HCT116 (cell line): ENCODE data around the gene HAVCR2. TPM values are rescaled to one million over a fixed set of nuclear protein-coding genes. Genes with fewer than 3 reads are reported as not detected.

ENCODE experiments used
- ATAC-seq: fragments of 200-7000 bp; cut with Tn5 transposase; 2 replicates; pipeline ENCODE4 v1.9.1; 2020; ENCODE audit warnings: mild to moderate bottlenecking, moderate library complexity
- BruUV-seq: library from RNA; stranded (reverse); fragments of 400-500 nt; replicated peaks from 2 replicates; lab custom pipeline; 2021; lab: Mats Ljungman, UMichigan
- CTCF ChIA-PET: fragments of 300-600 bp; sonication (Branson Sonifier 250); formaldehyde crosslinking; loops from one replicate; lab custom pipeline; 2021; ENCODE audit warnings: antibody characterized with exemption; lab: Charles Lee
- POLR2A ChIA-PET: fragments of 300-600, 350-600 bp; sonication (Branson Sonifier 250); formaldehyde crosslinking; loops from one replicate; lab custom pipeline; 2021; ENCODE audit warnings: antibody characterized with exemption; lab: Charles Lee
- RAD21 ChIA-PET, 2 experiments: fragments of 300-600 bp; sonication (Branson Sonifier 250); formaldehyde crosslinking; loops; one replicate each; lab custom pipeline; 2023; ENCODE audit warnings: low total read pairs in 2 of 2; ENCODE audit not compliant: uncharacterized antibody in 2 of 2, unreplicated experiment in 2 of 2, low non-redundant PET in 1 of 2; lab: Charles Lee
- DNase-seq: peaks from one replicate; pipeline ENCODE4 v3.0.0-alpha.2; 2010; ENCODE audit warnings: low read depth, low spot score
- H2AFZ ChIP-seq: fragments of 200-600 bp; shearing (Covaris generic), sonication (generic); 2 replicates; pipeline ENCODE4 v1.6.1; 2017; ENCODE audit warnings: low read depth, mixed run types, mixed read lengths, antibody characterized with exemption, low read length; ENCODE audit not compliant: poor library complexity, severe bottlenecking
- H3K27ac ChIP-seq: 2 replicates; pipeline ENCODE4 v1.5.1; 2012; ENCODE audit warnings: low read depth, low read length
- H3K27me3 ChIP-seq: fragments of 200-600 bp; sonication (generic); 2 replicates; pipeline ENCODE4 v1.6.1; 2016; ENCODE audit warnings: mixed run types, low read length, mixed read lengths; ENCODE audit not compliant: insufficient read depth
- H3K36me3 ChIP-seq, 2 experiments: fragments of 200-500 bp in 1 of 2; fragments of 200-600 bp in 1 of 2; sonication (Bioruptor generic) in 1 of 2; sonication (generic) in 1 of 2; 2 replicates each; pipeline versions ENCODE4 v1.5.1 to v1.6.1; 2014 to 2016; ENCODE audit warnings: low read length in 2 of 2, inconsistent platforms in 1 of 2, mixed read lengths in 1 of 2, mixed run types in 1 of 2; ENCODE audit not compliant: insufficient read depth in 2 of 2, control insufficient read depth in 1 of 2
- H3K4me1 ChIP-seq, 2 experiments: fragments of 200-600 bp in 1 of 2; sonication (generic) in 1 of 2; 2 replicates each; pipeline versions ENCODE4 v1.5.1 to v1.6.1; 2012 to 2017; ENCODE audit warnings: low read length in 2 of 2, inconsistent platforms in 1 of 2, mild to moderate bottlenecking in 1 of 2, mixed read lengths in 1 of 2, mixed run types in 1 of 2, moderate library complexity in 1 of 2; ENCODE audit not compliant: insufficient read depth in 2 of 2, control insufficient read depth in 1 of 2
- H3K4me2 ChIP-seq: fragments of 200-600 bp; sonication (generic); 2 replicates; pipeline ENCODE4 v1.6.1; 2017; ENCODE audit warnings: mixed run types, low read length, mixed read lengths
- H3K4me3 ChIP-seq, 2 experiments: fragments of 200-600 bp in 1 of 2; sonication (generic) in 1 of 2; replicated peaks in 1 of 2; 2 replicates each; pipeline ENCODE4 v1.5.1; 2011 to 2016; ENCODE audit warnings: low read length in 2 of 2, control low read depth in 1 of 2, low read depth in 1 of 2, mild to moderate bottlenecking in 1 of 2, mixed read lengths in 1 of 2, mixed run types in 1 of 2
- H3K79me2 ChIP-seq: fragments of 200-600 bp; sonication (generic); 2 replicates; pipeline ENCODE4 v1.6.1; 2017; ENCODE audit warnings: mild to moderate bottlenecking, mixed run types, low read length, moderate library complexity, mixed read lengths; ENCODE audit not compliant: insufficient read depth
- H3K9ac ChIP-seq: fragments of 200-600 bp; sonication (generic); 2 replicates; pipeline ENCODE4 v1.6.1; 2016; ENCODE audit warnings: low read length, mixed read lengths
- H3K9me2 ChIP-seq: fragments of 200-600 bp; sonication (generic), shearing (Covaris generic); 2 replicates; pipeline ENCODE4 v1.6.1; 2017; ENCODE audit warnings: mixed run types, mild to moderate bottlenecking, moderate library complexity; ENCODE audit not compliant: insufficient read depth
- H3K9me3 ChIP-seq, 2 experiments: fragments of 200-500 bp in 1 of 2; fragments of 200-600 bp in 1 of 2; sonication (Bioruptor generic) in 1 of 2; sonication (generic) in 1 of 2; 2 replicates each; pipeline ENCODE4 v1.6.1; 2014 to 2017; ENCODE audit warnings: low read length in 2 of 2, mixed read lengths in 2 of 2, inconsistent platforms in 1 of 2, low read depth in 1 of 2, mild to moderate bottlenecking in 1 of 2, mixed run types in 1 of 2, moderate library complexity in 1 of 2; ENCODE audit not compliant: control insufficient read depth in 1 of 2, insufficient read depth in 1 of 2
- H4K20me1 ChIP-seq: fragments of 200-600 bp; sonication (generic), shearing (Covaris generic); 2 replicates; pipeline ENCODE4 v1.6.1; 2017; ENCODE audit warnings: mixed run types, mild to moderate bottlenecking, moderate library complexity; ENCODE audit not compliant: insufficient read depth
- ELF1 ChIP-seq: IDR thresholded peaks from 2 replicates; pipeline ENCODE4 v1.6.1; 2012; ENCODE audit warnings: low read depth, borderline replicate concordance
- FOSL1 ChIP-seq: IDR thresholded peaks from 2 replicates; pipeline ENCODE4 v1.6.1; 2012; ENCODE audit warnings: low read depth
- MAX ChIP-seq: IDR thresholded peaks from 2 replicates; pipeline ENCODE4 v1.6.1; 2012
- ZNF274 ChIP-seq: fragments of 200-500 bp; sonication (Bioruptor generic); IDR thresholded peaks from 2 replicates; pipeline ENCODE4 v1.6.1; 2014; ENCODE audit warnings: mild to moderate bottlenecking, low read depth, low read length, inconsistent platforms
- intact Hi-C: fragments of 100-400 bp; cut with micrococcal nuclease; formaldehyde crosslinking; loops from 2 replicates; pipeline ENCODE4 v1.10.0; 2022
- total RNA-seq: library from RNA; stranded (reverse); gene quantifications from one replicate; pipeline ENCODE4 v1.2.1, GENCODE V29; 2021; ENCODE audit not compliant: unreplicated experiment

HAVCR2 gene
- total RNA-seq, 1 experiment from 2014 or later, result 0.07 TPM

GRCh38 chr5:157100140-157100679, 8.6 kb downstream of the HAVCR2 start (continued):
- TF ChIP-seq ZNF274 (no peak), MAX (peak; percentile 57)
- TF ChIP-seq, all 23 proteins: peak for 8

GRCh38 chr5:157088342-157088990, 20.4 kb downstream of the HAVCR2 start:
- Histone ChIP-seq H3K27ac (no peak overlapping the region), H3K9me2 (no peaks in the 10 kb centered on the region), H3K36me3 (no peaks in the 10 kb centered on the region), H4K20me1 (no peaks in the 10 kb centered on the region)
- DNase-seq, result no peak
- RAD21 ChIA-PET, result no interaction called here
- CTCF ChIA-PET, result no interaction called here
- TF ChIP-seq ZNF274 (no peak), FOSL1 (no peak)
- TF ChIP-seq, all 23 proteins: peak for 0
- no peak overlapping the region for H2AFZ ChIP-seq
- BruUV-seq, result no TSS peak
- H3K9me3 ChIP-seq, result no peaks in the 10 kb centered on the region
- H3K4me1 ChIP-seq, result no peaks in the 10 kb centered on the region
- no peak overlapping the region for H3K4me2 ChIP-seq
- POLR2A ChIA-PET, result no interaction called here
- H3K4me3 ChIP-seq, result no peak overlapping the region
- no peaks in the 10 kb centered on the region for H3K79me2 ChIP-seq
- no peak for ATAC-seq
- intact Hi-C loops, result no loop called here
- H3K27me3 ChIP-seq, result no peaks in the 10 kb centered on the region
- H3K9ac ChIP-seq, result no peak overlapping the region

- Histone ChIP-seq H3K27ac (no peak overlapping the region), H4K20me1 (no peaks in the 10 kb centered on the region), H3K9me2 (no peaks in the 10 kb centered on the region), H3K36me3 (no peaks in the 10 kb centered on the region), H2AFZ (no peak overlapping the region), H3K9ac (no peak overlapping the region), H3K4me3 (no peak overlapping the region), H3K9me3 (no peaks in the 10 kb centered on the region), H3K4me1 (no peaks in the 10 kb centered on the region), H3K79me2 (no peaks in the 10 kb centered on the region), H3K4me2 (no peak overlapping the region), H3K27me3 (no peaks in the 10 kb centered on the region)
- ChIA-PET CTCF (no interaction called here), RAD21 (no interaction called here), POLR2A (no interaction called here)
- DNase-seq, result no peak
- ATAC-seq, result no peak
- no TSS peak for BruUV-seq
- intact Hi-C loops, result no loop called here
- no peak for TF ChIP-seq ELF1
These were observed 22.0 kb downstream of the HAVCR2 start for GRCh38 chr5:157086751-157087359.
